Measurements from ENCODE around the gene YPEL4.

- TF ChIP-seq POLR2AphosphoS5 (IDR thresholded peaks at IDR 0.05), result no peak
- no peak for TF ChIP-seq POLR2A (IDR thresholded peaks at IDR 0.05)
Observed at GRCh38 chr11:57626895-57627294, 22.8 kb downstream of the YPEL4 start.

Data from upper lobe of left lung (tissue), 4 donors.